GM15510 (cell line): ENCODE results near the gene ASAP2.

Experiments used
- POLR2A ChIP-seq: IDR thresholded peaks from 3 replicates; pipeline ENCODE4 v1.6.1; 2011; ENCODE audit warnings: borderline replicate concordance; ENCODE audit not compliant: insufficient read length; ENCODE audit errors: extremely low read depth

ASAP2 gene

GRCh38 chr2:9423100-9423921 is 216.7 kb downstream of the ASAP2 start, which contains the start of the genes CPSF3 and ITGB1BP1:
Gene CPSF3 (plus strand): TSS chr2:9423654. CDS start chr2:9423774, 120 bp downstream.
Gene ITGB1BP1 (minus strand): TSS chr2:9423528. CDS start chr2:9418697, 4,831 bp downstream.
- TF ChIP-seq POLR2A, result peak; percentile 65

GRCh38 chr2:9423922-9424272 is 217.3 kb downstream of the ASAP2 start:
- no peak for TF ChIP-seq POLR2A

DNA sequence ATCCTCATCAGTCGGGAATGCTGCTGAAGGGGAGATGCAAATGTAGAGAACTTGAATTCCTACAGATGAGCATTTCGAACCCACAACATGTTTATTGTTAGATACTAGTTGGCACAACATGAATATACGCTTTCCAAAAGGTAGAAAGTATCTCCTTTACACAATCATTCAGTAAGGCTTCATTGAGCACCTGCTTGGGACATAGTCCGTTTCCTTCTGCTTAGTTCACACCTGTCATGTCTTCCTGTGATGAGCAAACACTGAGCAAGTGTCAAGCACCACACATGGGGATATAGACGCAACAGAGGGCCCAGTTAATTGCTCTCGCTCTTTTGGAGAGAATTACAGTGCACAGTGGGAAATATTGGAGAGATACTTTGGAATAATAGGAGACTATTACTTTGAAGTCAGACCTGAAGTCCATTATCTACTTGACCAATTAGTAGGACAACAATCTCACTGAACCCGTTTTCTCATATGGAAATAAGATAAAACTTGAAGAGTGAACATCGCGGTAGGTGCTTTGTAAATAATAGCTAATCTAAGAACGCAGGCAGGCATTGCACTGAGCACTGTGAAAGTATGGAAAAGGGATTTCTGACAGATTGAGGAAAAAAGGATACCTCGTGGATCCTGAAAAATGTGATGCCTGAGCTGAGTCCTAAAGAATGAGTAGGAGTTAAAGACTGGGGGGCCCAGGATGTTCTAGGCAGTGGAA is 218.0 kb downstream of the ASAP2 start:
- TF ChIP-seq POLR2A, result no peak

DNA sequence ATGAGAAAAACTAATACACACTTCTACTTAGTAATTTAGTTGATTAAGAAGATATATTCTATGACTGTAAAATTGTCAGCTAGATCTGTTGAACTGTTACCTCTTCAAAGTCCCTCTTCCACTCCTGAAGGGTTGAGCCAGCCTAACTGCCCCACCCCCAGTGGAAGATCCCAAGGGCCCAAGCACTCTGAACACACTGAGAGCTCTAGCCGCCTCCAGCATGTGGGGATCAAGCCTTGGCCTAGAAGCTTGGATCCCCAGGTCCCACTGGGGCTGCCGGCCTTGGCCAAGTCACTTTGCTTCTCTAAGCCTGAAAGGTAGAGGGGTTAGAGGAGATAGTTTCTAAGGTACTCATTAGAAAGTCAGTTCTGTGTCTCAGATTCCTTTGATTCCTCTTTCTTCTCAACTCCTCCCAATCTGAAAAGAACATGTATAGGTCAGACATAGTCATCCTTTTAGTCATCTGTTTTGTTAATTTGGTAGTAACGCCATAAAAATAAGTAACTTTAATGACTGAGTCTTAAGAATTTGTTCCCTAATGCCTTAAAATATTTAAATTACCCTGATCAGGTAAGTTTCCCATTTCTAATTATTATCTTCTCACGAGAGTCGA is 222.5 kb downstream of the ASAP2 start:
- TF ChIP-seq POLR2A, result no peak

DNA sequence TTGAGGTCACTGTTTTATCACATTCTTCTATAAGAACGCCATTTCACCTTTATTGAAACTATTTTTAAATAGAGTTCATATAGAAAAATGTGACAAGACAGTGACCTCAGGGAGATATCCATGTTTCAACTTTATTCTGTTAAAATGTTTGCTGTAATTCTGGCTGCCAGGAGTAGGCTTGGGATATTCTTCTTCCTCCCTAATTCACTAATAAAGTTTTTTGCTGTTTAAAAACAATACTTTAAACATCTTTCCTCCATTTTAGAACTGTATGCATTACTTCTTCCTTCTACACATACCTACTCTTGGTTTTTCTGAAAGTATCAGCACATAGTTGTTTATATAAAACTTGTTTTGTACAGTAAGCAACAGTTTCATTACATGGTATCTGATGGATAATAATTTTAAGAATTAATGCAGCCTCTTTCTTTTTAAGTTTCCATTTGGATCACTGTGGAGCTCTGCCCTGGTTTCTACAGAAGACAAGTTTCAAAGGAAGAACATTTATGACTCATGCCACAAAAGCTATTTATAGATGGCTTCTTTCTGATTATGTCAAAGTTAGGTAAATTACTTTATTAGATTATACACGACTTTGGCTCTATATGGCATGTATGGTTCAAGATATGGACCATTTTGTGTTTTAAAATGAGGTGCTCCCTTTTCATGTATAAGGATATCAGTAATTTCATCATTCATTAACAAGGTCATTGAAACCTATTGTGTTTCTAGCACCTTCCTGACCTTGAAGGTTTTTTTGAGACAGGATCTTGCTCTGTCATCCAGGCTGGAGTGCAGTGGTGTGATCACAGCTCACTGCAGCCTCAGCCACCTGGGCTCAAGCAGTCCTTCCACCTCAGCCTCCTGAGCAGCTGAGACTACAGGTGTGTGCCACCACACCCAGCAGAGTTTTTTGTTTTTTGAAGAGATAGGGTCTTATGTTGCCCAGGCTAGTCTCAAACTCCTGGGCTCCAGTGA is 224.0 kb downstream of the ASAP2 start:
- TF ChIP-seq POLR2A, result no peak

DNA sequence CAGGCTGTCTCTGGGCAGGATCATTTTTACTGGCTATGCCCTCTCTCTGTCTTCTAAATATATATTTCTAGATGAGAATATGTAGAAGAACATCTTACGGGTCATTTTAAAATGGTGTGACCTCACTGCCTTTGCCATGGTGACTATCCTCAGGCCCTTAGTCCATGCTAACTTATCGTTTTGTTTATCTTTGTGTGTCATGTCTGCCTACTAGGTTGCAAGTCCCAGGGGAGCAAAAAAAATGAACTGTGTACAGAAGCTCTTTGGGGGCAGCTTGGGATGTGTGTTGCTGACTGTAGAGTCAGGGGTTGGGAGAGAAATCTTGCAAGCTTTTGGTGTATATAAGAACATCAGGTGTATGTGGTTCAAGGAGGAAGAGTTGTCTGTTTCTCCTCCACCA is 227.9 kb downstream of the ASAP2 start:
- no peak for TF ChIP-seq POLR2A

GRCh38 chr2:9439536-9439935 is 232.9 kb downstream of the ASAP2 start:
- TF ChIP-seq POLR2A, result no peak

GRCh38 chr2:9440058-9440727 is 233.6 kb downstream of the ASAP2 start:
- no peak for TF ChIP-seq POLR2A

- no peak for TF ChIP-seq POLR2A
Measured at GRCh38 chr2:9441556-9441955, 234.9 kb downstream of the ASAP2 start.

GRCh38 chr2:9443526-9443925 is 236.9 kb downstream of the ASAP2 start:
- TF ChIP-seq POLR2A, result no peak

- no peak for TF ChIP-seq POLR2A
Measured at GRCh38 chr2:9445089-9445488, 238.5 kb downstream of the ASAP2 start.

DNA sequence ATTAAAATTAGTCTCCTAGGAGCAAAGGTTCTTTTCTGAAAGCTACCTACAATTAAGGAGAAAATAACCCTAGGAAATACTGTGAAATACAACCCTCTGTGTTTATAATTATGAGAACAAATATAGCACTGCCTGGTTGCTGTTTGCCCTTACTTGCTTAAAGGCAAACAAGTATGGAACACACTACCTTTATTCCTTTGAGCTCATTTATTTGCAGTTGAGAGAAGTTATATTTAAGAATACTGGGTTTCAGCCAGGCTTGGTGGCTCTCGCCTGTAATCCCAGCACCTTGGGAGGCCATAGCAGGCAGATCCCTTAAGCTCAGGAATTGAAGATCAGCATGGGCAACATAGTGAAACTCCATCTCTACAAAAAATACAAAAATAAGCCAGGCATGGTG is 244.6 kb downstream of the ASAP2 start:
- no peak for TF ChIP-seq POLR2A
